Gastrocnemius medialis (tissue), 4 donors: Measurements from ENCODE around the gene ALPL. TPM values are rescaled to one million over a fixed set of nuclear protein-coding genes. Genes with fewer than 3 reads are reported as not detected.
A peak's percentile ranks its signal among the peaks of the same experiment; 100 is the strongest.

Source experiments
- ATAC-seq, 2 donors: fragments of 150-250 bp; one replicate each; pipeline ENCODE4 v1.9.1; 2016
- DNase-seq, 2 donors: peaks; one replicate each; pipeline ENCODE4 v3.0.0-alpha.2; 2019
- H3K27ac ChIP-seq, 4 donors: fragments of 200-600 bp; sonication (generic); 1 replicate in 1 of 4; 2 replicates in 3 of 4; pipeline ENCODE4 v1.5.1; 2016 to 2018; ENCODE audit warnings: mild to moderate bottlenecking in 2 of 4, moderate library complexity in 1 of 4
- H3K27me3 ChIP-seq, 3 donors: fragments of 200-600 bp; sonication (generic) in 2 of 3; 1 replicate in 1 of 3; 2 replicates in 2 of 3; pipeline versions ENCODE4 v1.5.1 to v1.6.0; 2016 to 2019; ENCODE audit warnings: mild to moderate bottlenecking in 1 of 3, moderate library complexity in 1 of 3
- H3K36me3 ChIP-seq, 2 donors: fragments of 200-600 bp; sonication (generic) in 1 of 2; one replicate each; pipeline ENCODE4 v1.5.1; 2017 to 2018
- H3K4me1 ChIP-seq, 2 donors: fragments of 200-600 bp; sonication (generic) in 1 of 2; one replicate each; pipeline ENCODE4 v1.5.1; 2016 to 2017; ENCODE audit warnings: mild to moderate bottlenecking in 2 of 2
- H3K4me3 ChIP-seq, 4 donors: fragments of 200-600 bp; sonication (generic) in 3 of 4; 1 replicate in 1 of 4; 2 replicates in 3 of 4; pipeline ENCODE4 v1.5.1; 2016 to 2019; ENCODE audit warnings: mild to moderate bottlenecking in 2 of 4
- H3K9me3 ChIP-seq, 3 donors: fragments of 200-600 bp; sonication (generic) in 2 of 3; 1 replicate in 1 of 3; 2 replicates in 2 of 3; pipeline ENCODE4 v1.5.1; 2016 to 2019
- CTCF ChIP-seq, 5 experiments: fragments of 450-650 bp in 3 of 5; fragments of 200-600 bp in 2 of 5; sonication (generic) in 2 of 5; IDR thresholded peaks in 4 of 5; conservative IDR thresholded peaks in 1 of 5; 1 replicate in 4 of 5; 2 replicates in 1 of 5; pipeline ENCODE4 v1.5.1; 2016 to 2019; ENCODE audit warnings: antibody characterized with exemption in 5 of 5, mild to moderate bottlenecking in 3 of 5, moderate library complexity in 3 of 5
- POLR2A ChIP-seq, 2 donors: fragments of 450-650 bp; IDR thresholded peaks; one replicate each; pipeline ENCODE4 v1.6.1; 2017; ENCODE audit warnings: antibody characterized with exemption in 2 of 2, mild to moderate bottlenecking in 2 of 2, moderate library complexity in 2 of 2
- in situ Hi-C, 4 donors: fragments of 200-750 bp; cut with MboI; loops; one replicate each; pipeline versions ENCODE4 v1.15.0 to v1.8.0; 2017; ENCODE audit warnings: low sequenced_read_pairs in 4 of 4
- intact Hi-C: fragments of 100-400 bp; cut with DNase I; formaldehyde crosslinking; loops from one replicate; pipeline ENCODE4 v1.15.1; 2023; ENCODE audit warnings: low total_unique reads
- total RNA-seq, 4 donors: library from RNA; depleted of rRNA; stranded (reverse); fragments of >200 nt; gene quantifications; one replicate each; pipeline versions ENCODE4 v1.1.0 to v1.2.3, GENCODE V29; 2016

The ALPL gene
- total RNA-seq, 4 donors from 2014 or later: 0.90 to 3.6 (median 2.2) TPM

- intact Hi-C loops: no loop called here
- no peak overlapping the region for H3K4me3 ChIP-seq
Observed at GRCh38 chr1:21594935-21595897, 86.0 kb downstream of the ALPL start.

GRCh38 chr1:21596174-21596573 is 87.0 kb downstream of the ALPL start:
- Histone ChIP-seq H3K36me3 (no peaks in the 10 kb centered on the region), H3K4me3 (no peak overlapping the region), H3K27me3 (peaks cover 11 to 24% (median 14%) of the 10 kb centered on the region in 3 donors), H3K4me1 (no peaks in the 10 kb centered on the region), H3K9me3 (no peaks in the 10 kb centered on the region), H3K27ac (no peak overlapping the region)
- TF ChIP-seq POLR2A (IDR thresholded peaks at IDR 0.05): no peak
- no peak for TF ChIP-seq CTCF (IDR thresholded peaks at IDR 0.05 in 4 of 5, conservative IDR thresholded peaks at IDR 0.05 in 1 of 5)
- in situ Hi-C loops: no loop called here
- DNase-seq (no peak), ATAC-seq (no peak)
- intact Hi-C loops: no loop called here

More at GRCh38 chr1:21594935-21595897, 86.0 kb downstream of the ALPL start:
- no peaks in the 10 kb centered on the region for H3K36me3 ChIP-seq
- in situ Hi-C loops: no loop called here
- ATAC-seq (no peak), DNase-seq (no peak)
- H3K27ac ChIP-seq: no peak overlapping the region
- peaks cover 21 to 33% (median 23%) of the 10 kb centered on the region in 3 donors for H3K27me3 ChIP-seq
- no peaks in the 10 kb centered on the region for H3K9me3 ChIP-seq
- H3K4me1 ChIP-seq: no peaks in the 10 kb centered on the region
- TF ChIP-seq POLR2A (IDR thresholded peaks at IDR 0.05): no peak
- TF ChIP-seq CTCF (IDR thresholded peaks at IDR 0.05 in 4 of 5, conservative IDR thresholded peaks at IDR 0.05 in 1 of 5): peak in 4 of 5 experiments; percentile 36 to 51 (median 48)

GRCh38 chr1:21596628-21597027 is 87.4 kb downstream of the ALPL start:
- H3K4me3 ChIP-seq: no peak overlapping the region
- DNase-seq (no peak), ATAC-seq (no peak)
- in situ Hi-C loops (no loop called here), intact Hi-C loops (no loop called here)
- peaks cover 6 to 20% (median 10%) of the 10 kb centered on the region in 3 donors for H3K27me3 ChIP-seq
- no peak overlapping the region for H3K27ac ChIP-seq
- no peaks in the 10 kb centered on the region for H3K4me1 ChIP-seq
- no peaks in the 10 kb centered on the region for H3K36me3 ChIP-seq
- no peaks in the 10 kb centered on the region for H3K9me3 ChIP-seq
- TF ChIP-seq POLR2A (IDR thresholded peaks at IDR 0.05): no peak
- no peak for TF ChIP-seq CTCF (IDR thresholded peaks at IDR 0.05 in 4 of 5, conservative IDR thresholded peaks at IDR 0.05 in 1 of 5)

- H3K4me3 ChIP-seq: no peak overlapping the region
- ATAC-seq: no peak
- intact Hi-C loops (no loop called here), in situ Hi-C loops (no loop called here)
- H3K4me1 ChIP-seq: no peaks in the 10 kb centered on the region
- no peak for DNase-seq
- H3K27me3 ChIP-seq: peaks cover 6 to 9% (median 7%) of the 10 kb centered on the region in 3 donors
- H3K36me3 ChIP-seq: no peaks in the 10 kb centered on the region
- H3K9me3 ChIP-seq: no peaks in the 10 kb centered on the region
- TF ChIP-seq CTCF (IDR thresholded peaks at IDR 0.05 in 4 of 5, conservative IDR thresholded peaks at IDR 0.05 in 1 of 5) (no peak), POLR2A (IDR thresholded peaks at IDR 0.05) (no peak)
- no peak overlapping the region for H3K27ac ChIP-seq
Observed at GRCh38 chr1:21597753-21598152, 88.5 kb downstream of the ALPL start.
